ELF-1 (cell line): ENCODE data around the gene ANKRD52.
"Not testable (repeated sequence)": the region's sequence is repeated elsewhere in the genome, so short reads cannot be mapped to it uniquely, and the experiment has no call there.

ENCODE experiments used
- DNase-seq: peaks from one replicate; pipeline ENCODE4 v3.0.0-alpha.2; 2016; ENCODE audit warnings: low read depth, low spot score

The ANKRD52 gene

GRCh38 chr12:56272468-56272867 lies 14.3 kb upstream of the ANKRD52 start:
- DNase-seq, result not testable (repeated sequence)

GRCh38 chr12:56271031-56271430 lies 12.8 kb upstream of the ANKRD52 start:
- peak; percentile 36 for DNase-seq

GRCh38 chr12:56267443-56268071 lies 9.4 kb upstream of the ANKRD52 start:
- DNase-seq, result peak; percentile 62

- peak; percentile 95 for DNase-seq
Measured at GRCh38 chr12:56266693-56267442, 8.7 kb upstream of the ANKRD52 start, which contains the start of gene COQ10A. COQ10A (plus strand) TSS chr12:56266942; CDS start chr12:56267119, 177 bp downstream.

GRCh38 chr12:56266068-56266692 lies 8.0 kb upstream of the ANKRD52 start:
- DNase-seq, result not testable (repeated sequence)

- not testable (repeated sequence) for DNase-seq
Measured at GRCh38 chr12:56262955-56263354, 4.8 kb upstream of the ANKRD52 start.

- DNase-seq, result peak; percentile 46
Measured at GRCh38 chr12:56261503-56262232, 3.5 kb upstream of the ANKRD52 start.

- DNase-seq, result no peak
Measured at GRCh38 chr12:56260921-56261320, 2.7 kb upstream of the ANKRD52 start.

GRCh38 chr12:56260380-56260779 lies 2.2 kb upstream of the ANKRD52 start:
- no peak for DNase-seq

- no peak for DNase-seq
Measured at GRCh38 chr12:56258820-56259183, 618 bp upstream of the ANKRD52 start.

GRCh38 chr12:56257491-56258067 lies 605 bp downstream of the ANKRD52 start:
- peak; percentile 77 for DNase-seq

GRCh38 chr12:56257071-56257470 lies 1.1 kb downstream of the ANKRD52 start:
- no peak for DNase-seq

- no peak for DNase-seq
Measured at GRCh38 chr12:56256326-56256960, 1.7 kb downstream of the ANKRD52 start.

GRCh38 chr12:56255671-56256070 lies 2.5 kb downstream of the ANKRD52 start:
- DNase-seq, result no peak

- no peak for DNase-seq
Measured at GRCh38 chr12:56253091-56253490, 5.1 kb downstream of the ANKRD52 start.

GRCh38 chr12:56252649-56253048 lies 5.5 kb downstream of the ANKRD52 start:
- no peak for DNase-seq

GRCh38 chr12:56248711-56249110 lies 9.5 kb downstream of the ANKRD52 start:
- no peak for DNase-seq

GRCh38 chr12:56247923-56248322 lies 10.3 kb downstream of the ANKRD52 start:
- DNase-seq, result no peak

- DNase-seq, result no peak
Measured at GRCh38 chr12:56244494-56244893, 13.7 kb downstream of the ANKRD52 start.

GRCh38 chr12:56243731-56244181 lies 14.4 kb downstream of the ANKRD52 start:
- no peak for DNase-seq

GRCh38 chr12:56242986-56243385 lies 15.2 kb downstream of the ANKRD52 start:
- DNase-seq, result no peak
